ENCODE measurements around the gene TNFSF15. TPM values are rescaled to one million over a fixed set of nuclear protein-coding genes. Genes with fewer than 3 reads are reported as not detected.

The TNFSF15 gene
- total RNA-seq, 4 donors from 2014 or later, result 1.4 to 2.3 (median 1.5) TPM

GRCh38 chr9:114757984-114758383, 47.9 kb downstream of the TNFSF15 start:
- no peak for DNase-seq
- Histone ChIP-seq H3K36me3 (no peaks in the 10 kb centered on the region), H3K27me3 (peaks cover 0 to 17% (median 0%) of the 10 kb centered on the region in 4 donors), H3K4me1 (no peaks in the 10 kb centered on the region), H3K9me3 (no peaks in the 10 kb centered on the region), H3K27ac (no peak overlapping the region), H3K4me3 (no peak overlapping the region)
- 30 to 43% methylated on average over 9 of the region's 9 CpGs for WGBS, 2 donors
- intact Hi-C loops (cut with DNase I), result no loop called here
- TF ChIP-seq CTCF (IDR thresholded peaks at IDR 0.05) (no peak), POLR2A (IDR thresholded peaks at IDR 0.05) (no peak)

GRCh38 chr9:114757395-114757794, 48.4 kb downstream of the TNFSF15 start:
- no peak for DNase-seq
- Histone ChIP-seq H3K27ac (no peak overlapping the region), H3K36me3 (no peaks in the 10 kb centered on the region), H3K9me3 (no peaks in the 10 kb centered on the region), H3K27me3 (peaks cover 0 to 17% (median 0%) of the 10 kb centered on the region in 4 donors), H3K4me1 (no peaks in the 10 kb centered on the region), H3K4me3 (no peak overlapping the region)
- intact Hi-C loops (cut with DNase I), result no loop called here
- TF ChIP-seq CTCF (IDR thresholded peaks at IDR 0.05) (no peak), POLR2A (IDR thresholded peaks at IDR 0.05) (no peak)
- 75 to 94% methylated on average over 2 of the region's 2 CpGs for WGBS, 2 donors

GRCh38 chr9:114756920-114757319, 48.9 kb downstream of the TNFSF15 start:
- no peaks in the 10 kb centered on the region for H3K9me3 ChIP-seq
- no peak for TF ChIP-seq CTCF (IDR thresholded peaks at IDR 0.05)
- no peak for TF ChIP-seq POLR2A (IDR thresholded peaks at IDR 0.05)
- intact Hi-C loops (cut with DNase I), result no loop called here
- H3K36me3 ChIP-seq, result no peaks in the 10 kb centered on the region
- no peak overlapping the region for H3K27ac ChIP-seq
- peaks cover 0 to 17% (median 0%) of the 10 kb centered on the region in 4 donors for H3K27me3 ChIP-seq
- DNase-seq, result no peak
- no peak overlapping the region for H3K4me3 ChIP-seq
- no peaks in the 10 kb centered on the region for H3K4me1 ChIP-seq

GRCh38 chr9:114754581-114754980, 51.3 kb downstream of the TNFSF15 start:
- TF ChIP-seq POLR2A (IDR thresholded peaks at IDR 0.05) (no peak), CTCF (IDR thresholded peaks at IDR 0.05) (no peak)
- no peak for DNase-seq
- peaks cover 0 to 7% (median 0%) of the 10 kb centered on the region in 4 donors for H3K27me3 ChIP-seq
- intact Hi-C loops (cut with DNase I), result no loop called here
- H3K9me3 ChIP-seq, result no peaks in the 10 kb centered on the region
- H3K27ac ChIP-seq, result no peak overlapping the region
- WGBS, 2 donors, result 61 to 66% methylated on average over 3 of the region's 3 CpGs
- no peaks in the 10 kb centered on the region for H3K4me1 ChIP-seq
- no peak overlapping the region for H3K4me3 ChIP-seq
- no peaks in the 10 kb centered on the region for H3K36me3 ChIP-seq

- no peak overlapping the region for H3K27ac ChIP-seq
- peaks cover 0 to 8% (median 0%) of the 10 kb centered on the region in 3 donors for H3K4me1 ChIP-seq
- no peak overlapping the region for H3K4me3 ChIP-seq
- 62 to 68% methylated on average over 2 of the region's 2 CpGs for WGBS, 2 donors
- no peaks in the 10 kb centered on the region for H3K27me3 ChIP-seq
- TF ChIP-seq POLR2A (IDR thresholded peaks at IDR 0.05), result no peak
- intact Hi-C loops (cut with DNase I), result no loop called here
- H3K36me3 ChIP-seq, result no peaks in the 10 kb centered on the region
- no peaks in the 10 kb centered on the region for H3K9me3 ChIP-seq
- DNase-seq, result no peak
Measured at GRCh38 chr9:114746591-114747346, 59.1 kb downstream of the TNFSF15 start.

Data from esophagus squamous epithelium (tissue), 5 donors.